Dermis blood vessel endothelial cell (primary cell): ENCODE data around the gene PFKP. TPM values are rescaled to one million over a fixed set of nuclear protein-coding genes. Genes with fewer than 3 reads are reported as not detected.
"Not testable (repeated sequence)": the region's sequence is repeated elsewhere in the genome, so short reads cannot be mapped to it uniquely, and the experiment has no call there.

Experiments used
- DNase-seq: peaks from one replicate; pipeline ENCODE4 v3.0.0; 2010
- total RNA-seq: library from RNA; depleted of rRNA; stranded (reverse); fragments of >200 nt; gene quantifications from 2 replicates; pipeline ENCODE4 v1.2.3, GENCODE V29; 2014

Gene PFKP
- total RNA-seq, 1 donor from 2014 or later = 228 TPM

DNA sequence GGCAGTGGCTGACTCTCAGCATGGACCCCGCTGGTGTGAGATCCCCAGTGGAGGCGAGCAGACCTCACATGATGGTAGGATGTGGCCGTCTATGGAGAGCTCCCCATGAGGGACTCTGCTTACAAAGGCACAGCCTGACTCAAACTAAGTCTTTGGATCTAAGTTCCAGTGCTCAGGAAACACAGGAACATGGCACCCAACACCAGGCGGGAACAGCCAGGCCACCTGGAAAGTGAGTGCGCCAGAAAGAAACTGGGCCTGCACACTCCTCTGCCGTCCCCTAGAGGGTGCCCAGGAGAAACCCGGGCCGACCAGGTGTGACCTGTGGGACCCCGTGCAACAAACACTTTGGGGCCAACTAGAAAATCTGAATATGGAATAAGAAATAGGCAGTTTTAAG lies 95.2 kb downstream of the PFKP start:
- no peak for DNase-seq

DNA sequence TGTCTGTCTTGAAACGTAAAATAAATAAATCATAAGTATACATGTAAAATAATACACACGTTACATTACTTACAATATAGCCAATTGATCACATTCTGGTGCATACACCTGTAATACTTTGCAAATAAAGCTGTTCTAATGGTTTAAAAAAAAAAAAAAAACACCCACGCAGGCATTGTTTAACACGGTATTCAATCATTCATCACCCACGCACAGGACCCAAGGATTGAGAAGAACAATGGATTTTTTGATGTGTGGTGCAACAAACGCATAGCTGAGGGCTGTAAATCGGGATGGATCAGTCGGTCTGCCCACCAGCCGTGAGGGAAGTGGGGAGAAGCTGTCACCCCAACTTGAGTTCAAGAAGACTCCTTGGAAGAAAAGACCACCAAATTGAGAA lies 96.5 kb downstream of the PFKP start:
- DNase-seq = no peak

DNA sequence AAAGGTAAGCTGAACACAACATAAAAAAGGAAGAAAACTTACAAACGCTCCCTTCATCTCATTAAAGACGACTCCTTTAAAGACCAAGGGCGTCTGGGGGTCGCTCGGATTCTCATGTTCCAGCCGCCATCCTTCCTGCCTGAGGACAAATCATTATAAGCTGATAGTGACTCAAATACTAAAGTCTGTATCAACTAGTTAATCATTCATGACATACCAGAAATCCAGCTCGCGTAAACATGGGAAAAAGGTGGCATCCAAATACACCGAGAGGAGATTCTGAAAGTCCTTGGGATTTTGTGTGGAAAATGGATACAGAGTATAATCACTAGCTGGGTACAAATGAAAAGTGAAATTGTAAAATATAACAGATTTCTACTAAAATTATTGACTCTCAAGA lies 97.8 kb downstream of the PFKP start:
- DNase-seq = no peak

GRCh38 chr10:3166496-3167290 lies 99.3 kb downstream of the PFKP start:
- DNase-seq = no peak

GRCh38 chr10:3167611-3168330 lies 100.4 kb downstream of the PFKP start:
- no peak for DNase-seq

DNA sequence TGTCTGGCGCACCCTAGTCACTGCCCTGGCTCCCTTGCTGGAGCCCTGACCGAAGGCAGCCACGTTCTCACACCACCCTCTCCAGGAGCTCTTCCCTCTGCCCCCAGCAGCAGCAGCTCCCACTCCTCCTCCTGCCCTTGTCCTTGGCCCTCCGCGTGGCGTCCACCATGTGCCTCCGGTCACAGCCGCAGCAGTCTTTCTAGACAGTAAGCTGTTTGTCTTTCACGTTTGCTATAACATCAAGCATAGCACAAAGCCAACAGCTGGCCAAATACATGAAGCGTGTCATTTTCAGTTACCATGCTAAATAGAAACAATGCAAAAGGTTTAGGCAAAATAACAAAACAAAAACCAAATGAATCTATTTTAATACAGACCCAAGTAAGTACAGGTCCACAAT lies 101.9 kb downstream of the PFKP start:
- no peak for DNase-seq

DNA sequence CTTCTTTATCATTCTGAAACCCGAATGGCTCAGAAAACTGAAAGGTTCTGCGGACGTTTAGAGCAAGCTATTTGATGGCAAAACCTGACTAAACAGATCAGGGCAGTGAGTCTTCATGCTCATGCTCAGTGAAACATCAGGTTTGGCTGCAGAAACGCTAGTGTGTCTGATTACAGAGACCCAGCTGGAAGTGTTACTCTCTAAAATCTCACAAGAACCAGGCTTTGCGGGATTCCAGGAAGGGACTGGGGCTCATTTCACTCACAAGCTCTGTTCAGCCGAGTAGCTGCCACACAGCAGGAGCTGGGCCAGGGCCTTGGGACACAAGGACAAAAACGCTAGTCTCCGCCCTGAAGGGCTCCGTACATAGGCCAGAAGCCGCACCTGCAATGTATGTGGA lies 102.3 kb downstream of the PFKP start:
- DNase-seq = no peak

- DNase-seq = not testable (repeated sequence)
These were observed 104.1 kb downstream of the PFKP start for GRCh38 chr10:3171488-3171887.

GRCh38 chr10:3172081-3172445 lies 104.7 kb downstream of the PFKP start:
- DNase-seq = peak; percentile 73

- DNase-seq = peak; percentile 100
These were observed 105.3 kb downstream of the PFKP start, which contains the start of gene PITRM1 for GRCh38 chr10:3172446-3173170. PITRM1 (minus strand) TSS chr10:3172782; CDS start chr10:3172772, 10 bp downstream.

DNA sequence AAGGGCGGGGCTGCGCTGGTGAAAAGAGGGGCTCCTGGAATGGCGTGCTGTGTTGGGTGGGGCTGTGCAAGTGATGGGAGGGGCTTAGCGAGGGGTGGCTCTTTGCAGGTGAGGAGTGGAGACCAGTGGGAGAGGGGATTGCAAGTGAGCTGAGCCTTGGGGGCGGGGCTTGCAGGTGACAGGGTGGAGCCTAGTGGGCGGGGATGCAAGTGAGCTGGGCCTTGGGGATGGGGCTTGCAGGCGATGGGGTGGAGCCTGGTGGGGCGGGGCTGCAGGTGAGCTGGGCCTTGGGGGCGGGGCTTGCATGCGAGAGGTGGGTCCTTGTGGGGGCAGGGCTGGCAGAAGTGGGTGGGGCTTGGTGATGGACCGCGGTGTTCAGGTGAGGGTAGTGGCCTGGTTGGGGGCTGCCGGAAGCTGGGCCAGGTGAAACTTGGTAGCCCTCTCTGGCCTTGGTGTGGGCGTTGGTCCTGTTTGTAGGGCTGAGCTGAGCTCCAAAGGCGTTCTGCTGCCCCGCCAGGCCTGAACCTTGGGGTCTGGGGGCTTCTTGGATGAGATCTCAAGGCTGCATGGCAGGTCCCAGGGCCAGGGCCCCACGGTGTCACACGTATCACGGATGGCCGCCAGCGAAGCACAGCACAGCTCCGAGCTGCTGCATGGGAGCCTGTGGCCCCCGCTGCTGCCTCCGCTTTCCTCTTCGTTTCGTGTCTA lies 106.0 kb downstream of the PFKP start:
- no peak for DNase-seq

GRCh38 chr10:3178042-3178441 lies 110.7 kb downstream of the PFKP start:
- no peak for DNase-seq

DNA sequence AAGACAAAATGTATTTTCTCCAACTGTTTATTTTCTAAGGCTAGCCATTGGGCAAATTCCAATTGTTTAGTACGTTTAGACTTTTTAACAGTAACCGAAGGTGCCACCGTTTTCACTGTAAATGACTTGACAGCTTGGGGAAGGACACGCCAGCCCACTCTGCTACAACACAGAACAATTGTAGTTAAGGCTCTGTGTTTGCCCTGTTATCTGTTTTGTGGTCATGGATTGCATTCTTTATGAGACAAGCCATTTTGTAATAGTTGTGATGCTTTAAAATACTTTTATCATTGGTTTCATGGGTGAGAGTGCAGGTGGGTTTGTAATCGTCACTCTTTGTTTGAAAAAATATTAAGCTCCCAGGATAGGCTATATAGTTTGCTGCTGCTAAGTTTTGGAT lies 111.8 kb downstream of the PFKP start:
- no peak for DNase-seq

DNA sequence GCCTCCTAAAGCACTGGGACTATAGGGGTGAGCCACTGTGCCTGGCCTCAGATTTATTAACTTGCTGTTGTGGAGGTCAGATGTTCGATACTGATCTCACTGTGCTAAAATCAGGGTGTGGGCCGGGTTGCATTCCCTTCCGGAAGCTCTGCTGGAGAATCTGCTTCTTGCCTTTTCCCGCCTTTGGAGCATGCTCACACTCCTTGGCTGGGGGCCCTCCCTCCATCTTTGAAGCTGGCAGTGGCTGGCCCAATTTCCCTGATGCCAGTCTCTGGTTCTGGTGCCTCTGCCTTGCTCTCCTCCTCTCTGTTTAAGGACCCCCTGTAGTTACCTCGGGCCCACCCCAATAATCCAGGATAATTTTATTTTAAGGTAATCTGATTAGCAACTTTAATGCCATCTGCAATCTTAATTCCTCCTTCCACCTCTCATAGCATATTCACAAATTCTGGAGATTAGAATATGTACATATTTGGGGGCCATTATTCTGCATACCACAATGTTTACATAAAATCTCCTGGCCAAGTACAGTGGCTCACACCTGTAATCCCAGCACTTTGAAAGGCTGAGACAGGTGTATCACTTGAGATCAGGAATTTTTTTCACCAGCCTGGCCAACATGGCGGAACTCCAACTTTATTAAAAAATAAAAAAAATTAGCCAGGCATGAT lies 113.1 kb downstream of the PFKP start:
- no peak for DNase-seq

DNA sequence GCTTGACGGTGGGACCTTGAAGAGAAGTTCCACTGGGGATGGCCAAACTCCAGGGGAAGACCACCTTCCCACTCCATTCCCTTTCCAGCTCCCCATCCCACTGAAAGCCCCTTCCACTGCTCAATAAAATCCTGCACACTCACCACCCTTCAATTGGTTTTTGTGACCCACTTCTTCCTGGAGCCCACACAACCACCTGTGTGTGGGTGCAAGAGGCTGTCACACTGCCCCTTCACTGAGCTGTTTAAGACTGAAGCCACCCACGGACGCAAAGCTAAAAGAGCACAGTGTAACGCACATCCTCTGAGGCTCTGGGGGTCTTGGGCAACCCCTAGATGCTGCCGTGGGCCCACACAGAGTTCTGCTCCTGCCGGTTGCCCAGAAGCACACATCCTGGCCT lies 118.0 kb downstream of the PFKP start:
- no peak for DNase-seq

- DNase-seq = no peak
These were observed 119.0 kb downstream of the PFKP start for GRCh38 chr10:3186368-3186767.

Other genes starting within 250 kb of the PFKP start
- gene PITRM1, start 105.2 kb downstream of the PFKP start, total RNA-seq = 47.1 and 108 TPM in 2 replicates